GM19023 (cell line): ENCODE measurements around the gene SPAAR.

Experiments used
- ATAC-seq: cut with Tn5 transposase; IDR thresholded peaks from one replicate; pipeline ENCODE4 v1.9.1; 2021; ENCODE audit warnings: mild to moderate bottlenecking, moderate library complexity; ENCODE audit not compliant: unreplicated experiment

Gene SPAAR

GRCh38 chr9:35945341-35946018 lies 36.2 kb downstream of the SPAAR start:
- ATAC-seq, result no peak

GRCh38 chr9:35948451-35948850 lies 39.2 kb downstream of the SPAAR start:
- ATAC-seq, result no peak

- ATAC-seq, result no peak
These were observed 39.6 kb downstream of the SPAAR start for GRCh38 chr9:35948901-35949318.

GRCh38 chr9:35951736-35952135 lies 42.4 kb downstream of the SPAAR start:
- ATAC-seq, result no peak

- ATAC-seq, result no peak
These were observed 43.4 kb downstream of the SPAAR start for GRCh38 chr9:35952526-35953191.

GRCh38 chr9:35954942-35955546 lies 45.8 kb downstream of the SPAAR start:
- ATAC-seq, result no peak

- ATAC-seq, result no peak
These were observed 47.4 kb downstream of the SPAAR start for GRCh38 chr9:35956651-35957050.

GRCh38 chr9:35958104-35958837 lies 49.0 kb downstream of the SPAAR start, which contains the start of gene OR2S2:
TSS of gene OR2S2 (minus strand) at chr9:35958154. CDS start at chr9:35958098, 56 bp downstream.
- no peak for ATAC-seq

GRCh38 chr9:35960039-35960655 lies 50.9 kb downstream of the SPAAR start:
- ATAC-seq, result no peak
